HEK293 (cell line): Measurements from ENCODE around the gene TANGO2.

Source experiments
- CTCF ChIA-PET: fragments of 350-600 bp; formaldehyde crosslinking; extraction: SDS; loops from one replicate; lab custom pipeline; 2021; ENCODE audit warnings: antibody characterized with exemption; lab: Yijun Ruan, JAX
- POLR2A ChIA-PET: fragments of 300-600 bp; formaldehyde crosslinking; extraction: SDS; loops from one replicate; lab custom pipeline; 2020; ENCODE audit warnings: antibody characterized with exemption, inconsistent platforms; lab: Yijun Ruan, JAX
- H3K27ac ChIP-seq: fragments of 200-500 bp; sonication (Bioruptor generic); 2 replicates; pipeline ENCODE4 v1.5.1; 2014; ENCODE audit warnings: low read depth, low read length, control low read depth, inconsistent platforms; ENCODE audit errors: extremely low read depth
- H3K36me3 ChIP-seq, 2 experiments: fragments of 200-500 bp in 1 of 2; sonication (Bioruptor generic) in 1 of 2; 1 replicate in 1 of 2; 2 replicates in 1 of 2; pipeline ENCODE4 v1.5.1; 2014 to 2017; ENCODE audit warnings: inconsistent platforms in 2 of 2, low read length in 2 of 2; ENCODE audit not compliant: control insufficient read depth in 2 of 2, insufficient read depth in 1 of 2
- H3K4me1 ChIP-seq: fragments of 200-500 bp; sonication (Bioruptor generic); 2 replicates; pipeline ENCODE4 v1.5.1; 2014; ENCODE audit warnings: mild to moderate bottlenecking, low read length, inconsistent platforms; ENCODE audit not compliant: control insufficient read depth, insufficient read depth
- H3K4me3 ChIP-seq: 2 replicates; pipeline ENCODE4 v1.5.1; 2011; ENCODE audit warnings: low read depth, mild to moderate bottlenecking, control low read depth, low read length, moderate library complexity
- H3K9me3 ChIP-seq: fragments of 200-500 bp; sonication (Bioruptor generic); 2 replicates; pipeline ENCODE4 v1.5.1; 2014; ENCODE audit warnings: low read depth, low read length, inconsistent platforms; ENCODE audit not compliant: control insufficient read depth, insufficient read depth
- GLI2 ChIP-seq: fragments of 450-650 bp; formaldehyde crosslinking; IDR thresholded peaks from 2 replicates; pipeline ENCODE4; 2017; ENCODE audit warnings: missing biosample characterization, missing genetic modification characterization, low read depth, borderline replicate concordance
- GLIS1 ChIP-seq: fragments of 450-650 bp; formaldehyde crosslinking; IDR thresholded peaks from 2 replicates; pipeline ENCODE4 v1.5.1; 2016; ENCODE audit warnings: missing biosample characterization, missing genetic modification characterization
- HOXD13 ChIP-seq: sonication (generic); formaldehyde crosslinking; IDR thresholded peaks from 2 replicates; pipeline ENCODE4 v1.8.0; 2022; ENCODE audit warnings: missing genetic modification reagents, borderline replicate concordance
- IKZF3 ChIP-seq: fragments of 450-650 bp; IDR thresholded peaks from 2 replicates; pipeline ENCODE4 v1.5.0; 2018; ENCODE audit warnings: missing biosample characterization, mild to moderate bottlenecking, missing genetic modification characterization, moderate library complexity
- RBAK ChIP-seq: fragments of 450-650 bp; formaldehyde crosslinking; IDR thresholded peaks from 2 replicates; pipeline ENCODE4 v1.5.1; 2016; ENCODE audit warnings: missing biosample characterization, missing genetic modification characterization
- TSHZ1 ChIP-seq: fragments of 450-650 bp; formaldehyde crosslinking; IDR thresholded peaks from 2 replicates; pipeline ENCODE4 v1.5.1; 2016; ENCODE audit warnings: missing biosample characterization, missing genetic modification characterization, borderline replicate concordance
- ZBTB17 ChIP-seq: fragments of 450-650 bp; formaldehyde crosslinking; IDR thresholded peaks from 2 replicates; pipeline ENCODE4 v1.5.1; 2016; ENCODE audit warnings: missing biosample characterization, missing genetic modification characterization
- ZFP41 ChIP-seq: fragments of 450-650 bp; formaldehyde crosslinking; IDR thresholded peaks from 2 replicates; pipeline ENCODE4 v1.5.1; 2016; ENCODE audit warnings: missing biosample characterization, missing genetic modification characterization, borderline replicate concordance
- ZNF174 ChIP-seq: fragments of 450-650 bp; formaldehyde crosslinking; IDR thresholded peaks from 2 replicates; pipeline ENCODE4 v1.5.0; 2017; ENCODE audit warnings: missing biosample characterization, mild to moderate bottlenecking, missing genetic modification characterization
- ZNF223 ChIP-seq: fragments of 450-650 bp; formaldehyde crosslinking; IDR thresholded peaks from 2 replicates; pipeline ENCODE4 v1.5.1; 2016; ENCODE audit warnings: missing biosample characterization, missing genetic modification characterization
- ZNF26 ChIP-seq: fragments of 450-650 bp; formaldehyde crosslinking; IDR thresholded peaks from 2 replicates; pipeline ENCODE4 v1.5.1; 2016; ENCODE audit warnings: missing biosample characterization, missing genetic modification characterization
- ZNF324 ChIP-seq: fragments of 450-650 bp; formaldehyde crosslinking; IDR thresholded peaks from 2 replicates; pipeline ENCODE4 v1.5.1; 2016; ENCODE audit warnings: missing biosample characterization, missing genetic modification characterization
- ZNF341 ChIP-seq: fragments of 450-650 bp; formaldehyde crosslinking; IDR thresholded peaks from 2 replicates; pipeline ENCODE4; 2016; ENCODE audit warnings: low read depth, missing biosample characterization, missing genetic modification characterization
- ZNF416 ChIP-seq: fragments of 450-650 bp; formaldehyde crosslinking; IDR thresholded peaks from 2 replicates; pipeline ENCODE4 v1.5.1; 2016; ENCODE audit warnings: missing biosample characterization, missing genetic modification characterization
- ZNF530 ChIP-seq: fragments of 450-650 bp; formaldehyde crosslinking; IDR thresholded peaks from 2 replicates; pipeline ENCODE4 v1.5.1; 2016; ENCODE audit warnings: low read depth, missing biosample characterization, missing genetic modification characterization
- ZNF660 ChIP-seq: fragments of 450-650 bp; IDR thresholded peaks from 2 replicates; pipeline ENCODE4 v1.5.1; 2018; ENCODE audit warnings: missing biosample characterization, mild to moderate bottlenecking, missing genetic modification characterization
- ZNF768 ChIP-seq: fragments of 450-650 bp; formaldehyde crosslinking; IDR thresholded peaks from 2 replicates; pipeline ENCODE4 v1.5.1; 2018; ENCODE audit warnings: missing biosample characterization, mild to moderate bottlenecking, missing genetic modification characterization
- ZNF843 ChIP-seq: fragments of 450-650 bp; formaldehyde crosslinking; IDR thresholded peaks from 2 replicates; pipeline ENCODE4 v1.5.1; 2016; ENCODE audit warnings: missing biosample characterization, missing genetic modification characterization
- TF ChIP-seq, protein P1 (sequence below): fragments of 450-650 bp; formaldehyde crosslinking; IDR thresholded peaks from 2 replicates; pipeline ENCODE4 v1.5.1; 2017; ENCODE audit warnings: missing biosample characterization, mild to moderate bottlenecking, missing genetic modification characterization, moderate library complexity
- TF ChIP-seq, protein P2 (sequence below): fragments of 450-650 bp; IDR thresholded peaks from 2 replicates; pipeline ENCODE4 v1.5.1; 2018; ENCODE audit warnings: missing biosample characterization, missing genetic modification characterization

The TANGO2 gene

DNA sequence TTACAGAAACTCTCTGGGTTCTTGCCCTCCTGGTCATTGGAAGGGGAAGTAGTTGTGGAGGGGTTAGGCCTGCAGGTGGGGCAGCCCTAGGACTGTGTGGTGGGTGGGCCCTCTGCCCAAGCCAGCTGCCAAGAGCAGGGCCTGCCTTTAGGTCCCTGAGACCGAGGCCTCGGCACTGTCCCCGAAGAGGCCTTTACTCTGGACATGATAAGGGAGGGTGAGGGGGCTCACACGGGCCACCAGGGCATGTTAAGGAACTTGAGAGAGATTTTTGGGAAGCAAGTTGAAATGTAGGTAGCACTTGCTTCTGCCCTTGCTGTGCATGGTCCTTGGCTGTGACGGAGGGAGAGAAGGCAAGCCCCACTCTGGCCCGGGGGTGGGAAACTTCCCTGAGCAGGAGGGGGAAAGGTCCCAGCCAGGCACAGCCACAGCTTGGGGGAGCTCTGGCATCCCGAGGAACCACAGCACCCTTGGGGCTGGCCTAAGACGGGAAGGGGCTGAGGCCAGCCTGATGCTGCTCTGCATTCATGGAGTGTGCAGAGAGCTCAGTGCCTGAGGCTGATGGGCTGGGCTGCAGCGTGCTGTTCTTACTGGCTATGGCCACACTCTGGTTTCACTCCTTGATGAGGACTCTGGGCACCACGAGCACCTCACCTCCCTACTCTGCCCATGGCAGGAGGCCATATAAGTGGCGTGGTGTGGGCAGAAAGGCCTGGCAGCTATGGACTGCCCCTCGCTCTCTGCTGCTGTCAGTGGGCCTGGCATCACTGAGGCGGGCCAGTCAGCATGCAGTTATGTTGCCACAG, 87.2 kb downstream of the TANGO2 start (continued):
- TF ChIP-seq HOXD13 (CRISPR knock-in tag) (no peak), RBAK (tag by site-specific recombination) (no peak), ZNF416 (tag by site-specific recombination) (no peak), ZNF530 (tag by site-specific recombination) (no peak), ZNF768 (tag by site-specific recombination) (no peak), ZFP41 (tag by site-specific recombination) (no peak), GLIS1 (tag by site-specific recombination) (no peak), ZBTB17 (tag by site-specific recombination) (peak; percentile 80), ZNF843 (tag by site-specific recombination) (no peak), GLI2 (tag by site-specific recombination) (no peak), ZNF174 (tag by site-specific recombination) (no peak), ZNF324 (tag by site-specific recombination) (no peak), ZNF341 (peak; percentile 71), ZNF26 (no peak), IKZF3 (tag by site-specific recombination) (no peak), ZNF223 (tag by site-specific recombination) (no peak)

DNA sequence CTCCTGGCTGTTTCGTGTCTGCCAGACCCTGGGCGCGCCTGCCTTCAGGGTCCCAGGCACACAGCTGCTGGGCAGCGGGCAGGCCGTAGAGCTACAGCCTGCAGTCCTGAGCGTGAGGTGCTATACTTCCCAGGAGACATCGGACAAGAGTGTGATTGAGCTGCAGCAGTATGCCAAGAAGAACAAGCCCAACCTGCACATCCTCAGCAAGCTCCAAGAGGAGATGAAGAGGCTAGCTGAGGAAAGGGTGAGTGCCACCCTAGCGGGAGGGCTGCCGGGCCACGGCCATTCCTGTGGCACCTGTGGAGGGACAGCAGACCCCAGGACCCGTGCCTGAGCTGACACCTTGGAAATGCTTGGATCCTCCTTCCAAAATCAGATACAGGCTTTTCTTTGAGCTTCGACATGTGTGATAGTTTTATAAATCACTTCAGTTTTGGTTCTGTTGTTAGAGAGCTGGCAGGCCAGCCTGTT, 87.9 kb downstream of the TANGO2 start:
- Histone ChIP-seq H3K27ac (no peak overlapping the region), H3K4me3 (no peak overlapping the region), H3K4me1 (no peaks in the 10 kb centered on the region), H3K9me3 (no peaks in the 10 kb centered on the region), H3K36me3 (peaks cover 4 to 98% of the 10 kb centered on the region in 2 experiments; a peak in 2 of 3 replicates)
- ChIA-PET CTCF (interaction anchor here (0.8 kb wide), 1 partner anchor 20 kb away, joined by 3 read pairs; no protein-coding TSS in a partner anchor), POLR2A (interaction anchor here (0.8 kb wide), 1 partner anchor 8 kb away, joined by 3 read pairs; the partner anchor contains the start of gene TRMT2A)
- TF ChIP-seq ZNF660 (tag by site-specific recombination) (no peak), ZNF530 (tag by site-specific recombination) (no peak), TSHZ1 (tag by site-specific recombination) (no peak)
- TF ChIP-seq, protein P1, sequence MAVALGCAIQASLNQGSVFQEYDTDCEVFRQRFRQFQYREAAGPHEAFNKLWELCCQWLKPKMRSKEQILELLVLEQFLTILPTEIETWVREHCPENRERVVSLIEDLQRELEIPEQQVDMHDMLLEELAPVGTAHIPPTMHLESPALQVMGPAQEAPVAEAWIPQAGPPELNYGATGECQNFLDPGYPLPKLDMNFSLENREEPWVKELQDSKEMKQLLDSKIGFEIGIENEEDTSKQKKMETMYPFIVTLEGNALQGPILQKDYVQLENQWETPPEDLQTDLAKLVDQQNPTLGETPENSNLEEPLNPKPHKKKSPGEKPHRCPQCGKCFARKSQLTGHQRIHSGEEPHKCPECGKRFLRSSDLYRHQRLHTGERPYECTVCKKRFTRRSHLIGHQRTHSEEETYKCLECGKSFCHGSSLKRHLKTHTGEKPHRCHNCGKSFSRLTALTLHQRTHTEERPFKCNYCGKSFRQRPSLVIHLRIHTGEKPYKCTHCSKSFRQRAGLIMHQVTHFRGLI: peak; percentile 18; the same call in 1 of the 2 replicates
- TF ChIP-seq, protein P2, sequence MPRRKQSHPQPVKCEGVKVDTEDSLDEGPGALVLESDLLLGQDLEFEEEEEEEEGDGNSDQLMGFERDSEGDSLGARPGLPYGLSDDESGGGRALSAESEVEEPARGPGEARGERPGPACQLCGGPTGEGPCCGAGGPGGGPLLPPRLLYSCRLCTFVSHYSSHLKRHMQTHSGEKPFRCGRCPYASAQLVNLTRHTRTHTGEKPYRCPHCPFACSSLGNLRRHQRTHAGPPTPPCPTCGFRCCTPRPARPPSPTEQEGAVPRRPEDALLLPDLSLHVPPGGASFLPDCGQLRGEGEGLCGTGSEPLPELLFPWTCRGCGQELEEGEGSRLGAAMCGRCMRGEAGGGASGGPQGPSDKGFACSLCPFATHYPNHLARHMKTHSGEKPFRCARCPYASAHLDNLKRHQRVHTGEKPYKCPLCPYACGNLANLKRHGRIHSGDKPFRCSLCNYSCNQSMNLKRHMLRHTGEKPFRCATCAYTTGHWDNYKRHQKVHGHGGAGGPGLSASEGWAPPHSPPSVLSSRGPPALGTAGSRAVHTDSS (tag by site-specific recombination): no peak
